Measurements from ENCODE around the gene KIF26B.
"Not testable (repeated sequence)": the region's sequence is repeated elsewhere in the genome, so short reads cannot be mapped to it uniquely, and the experiment has no call there.

KIF26B gene

GRCh38 chr1:245154429-245155271 is at the start of gene KIF26B:
Gene KIF26B, plus strand, starts transcription at chr1:245154985. Its CDS starts 440 bp downstream, at chr1:245155425.
- DNase-seq (ENCODE audit: low spot score), result peak; percentile 26

- no peak for DNase-seq (ENCODE audit: low spot score)
These were observed 49.7 kb upstream of the KIF26B start for GRCh38 chr1:245105042-245105441.

GRCh38 chr1:245105815-245106410 is 48.9 kb upstream of the KIF26B start:
- DNase-seq (ENCODE audit: low spot score), result no peak

GRCh38 chr1:245107776-245108114 is 47.0 kb upstream of the KIF26B start:
- no peak for DNase-seq (ENCODE audit: low spot score)

GRCh38 chr1:245108246-245108645 is 46.5 kb upstream of the KIF26B start:
- DNase-seq (ENCODE audit: low spot score), result no peak

- DNase-seq (ENCODE audit: low spot score), result no peak
These were observed 45.9 kb upstream of the KIF26B start for GRCh38 chr1:245108909-245109308.

GRCh38 chr1:245110406-245110805 is 44.4 kb upstream of the KIF26B start:
- DNase-seq (ENCODE audit: low spot score), result no peak

GRCh38 chr1:245111073-245111472 is 43.7 kb upstream of the KIF26B start:
- no peak for DNase-seq (ENCODE audit: low spot score)

- no peak for DNase-seq (ENCODE audit: low spot score)
These were observed 41.1 kb upstream of the KIF26B start for GRCh38 chr1:245113649-245114048.

GRCh38 chr1:245116131-245116530 is 38.7 kb upstream of the KIF26B start:
- no peak for DNase-seq (ENCODE audit: low spot score)

GRCh38 chr1:245116751-245117150 is 38.0 kb upstream of the KIF26B start:
- no peak for DNase-seq (ENCODE audit: low spot score)

GRCh38 chr1:245118066-245118465 is 36.7 kb upstream of the KIF26B start:
- DNase-seq (ENCODE audit: low spot score), result no peak

GRCh38 chr1:245118806-245119205 is 36.0 kb upstream of the KIF26B start:
- DNase-seq (ENCODE audit: low spot score), result no peak

GRCh38 chr1:245121523-245121922 is 33.3 kb upstream of the KIF26B start:
- DNase-seq (ENCODE audit: low spot score), result no peak

- DNase-seq (ENCODE audit: low spot score), result no peak
These were observed 30.5 kb upstream of the KIF26B start for GRCh38 chr1:245124241-245124640.

GRCh38 chr1:245124644-245125043 is 30.1 kb upstream of the KIF26B start:
- no peak for DNase-seq (ENCODE audit: low spot score)

- DNase-seq (ENCODE audit: low spot score), result no peak
These were observed 28.3 kb upstream of the KIF26B start for GRCh38 chr1:245126530-245126929.

GRCh38 chr1:245128381-245129101 is 26.2 kb upstream of the KIF26B start:
- no peak for DNase-seq (ENCODE audit: low spot score)

- no peak for DNase-seq (ENCODE audit: low spot score)
These were observed 25.2 kb upstream of the KIF26B start for GRCh38 chr1:245129319-245130240.

- not testable (repeated sequence) for DNase-seq (ENCODE audit: low spot score)
These were observed 24.3 kb upstream of the KIF26B start for GRCh38 chr1:245130281-245131025.

GRCh38 chr1:245131026-245131393 is 23.8 kb upstream of the KIF26B start:
- no peak for DNase-seq (ENCODE audit: low spot score)

All from Ammon's horn (tissue), 1 donor.